Measurements from ENCODE around the gene WDCP. TPM values are rescaled to one million over a fixed set of nuclear protein-coding genes. Genes with fewer than 3 reads are reported as not detected.

WDCP gene
- total and polyA plus RNA-seq, 10 of the 15 experiments (the other 5 are each of a cell fraction or from before 2014, with no cell fraction given) = 5.5 to 21.3 (median 13.2) TPM

- Histone ChIP-seq H3K27me3 (replicated peaks in 1 of 2; ENCODE audit: control insufficient read depth in 2 of 2, insufficient read depth in 2 of 2, low read length in 1 of 2) (peaks cover 3 to 16% of the 10 kb centered on the region in 2 experiments), H3K9me3 (replicated peaks; ENCODE audit: control insufficient read depth, insufficient read depth, low read length) (no peaks in the 10 kb centered on the region), H3K9ac (ENCODE audit: control insufficient read depth, insufficient read depth, low read length) (no peak overlapping the region), H3K4me1 (ENCODE audit: control insufficient read depth, insufficient read depth, low read length) (no peaks in the 10 kb centered on the region), H2AFZ (ENCODE audit: control insufficient read depth, low read depth, low read length) (no peak overlapping the region; the same call in 1 of the 2 replicates), H3K4me3 (no peak overlapping the region), H3K4me2 (ENCODE audit: control insufficient read depth, insufficient read depth) (peak overlapping the region; percentile 21; the same call in 1 of the 2 replicates), H3K79me2 (ENCODE audit: control insufficient read depth, insufficient read depth, low read length) (no peaks in the 10 kb centered on the region), H3K36me3 (ENCODE audit: control insufficient read depth in 2 of 2, insufficient read depth in 2 of 2, low read length in 1 of 2) (no peaks in the 10 kb centered on the region), H4K20me1 (ENCODE audit: control insufficient read depth, insufficient read depth) (no peaks in the 10 kb centered on the region), H3K27ac (ENCODE audit: control insufficient read depth, insufficient read depth) (no peak overlapping the region)
- SMC1A ChIA-PET (ENCODE audit: uncharacterized antibody, unreplicated experiment) = no interaction called here
- POLR2A ChIA-PET = no interaction called here
- FAIRE-seq (no peak), ATAC-seq (peak; percentile 45), DNase-seq (ENCODE audit: low read depth, low spot score) (no peak)
- BruUV-seq (replicated peaks) = no TSS peak
- RAD21 ChIA-PET (ENCODE audit: unreplicated experiment) = no interaction called here
- TF ChIP-seq FOXM1 (IDR thresholded peaks at IDR 0.05; ENCODE audit: low read depth, low read length) = no peak
- no peak for TF ChIP-seq RELA (IDR thresholded peaks at IDR 0.05; ENCODE audit: borderline replicate concordance, partially characterized antibody)
- no peak for TF ChIP-seq CBFB (IDR thresholded peaks at IDR 0.05; ENCODE audit: low read depth)
- no peak for TF ChIP-seq ZBTB40 (IDR thresholded peaks at IDR 0.05; ENCODE audit: borderline replicate concordance)
- no peak for TF ChIP-seq MEF2A (IDR thresholded peaks at IDR 0.05; ENCODE audit: insufficient read depth, low read depth, low read length)
- no peak for TF ChIP-seq GABPA (IDR thresholded peaks at IDR 0.05; ENCODE audit: low read depth)
- no peak for TF ChIP-seq PRDM15 (CRISPR knock-in tag; IDR thresholded peaks at IDR 0.05)
- no peak for TF ChIP-seq IRF3 (IDR thresholded peaks at IDR 0.05)
- TF ChIP-seq KLF5 (IDR thresholded peaks at IDR 0.05; ENCODE audit: partially characterized antibody) = no peak
- no peak for TF ChIP-seq MAX (IDR thresholded peaks at IDR 0.05; ENCODE audit: low read depth, low read length)
- 52% methylated on average over 37 of the region's 37 CpGs for WGBS (ENCODE audit: insufficient coverage, insufficient replicate concordance, low lambda C conversion rate, missing lambda C conversion rate)
- CTCF ChIA-PET = no interaction called here
- in situ Hi-C loops (cut with MboI) = no loop called here
- intact Hi-C loops (cut with micrococcal nuclease; ENCODE audit: unreplicated experiment) = no loop called here
These were observed 36.5 kb downstream of the WDCP start for GRCh38 chr2:24010477-24011249.

Data from GM12878 (cell line).